NT2/D1 (cell line): ENCODE data around the gene JMY.
A peak's percentile ranks its signal among the peaks of the same experiment; 100 is the strongest.
"Not testable (repeated sequence)": the region's sequence is repeated elsewhere in the genome, so short reads cannot be mapped to it uniquely, and the experiment has no call there.

Source experiments
- DNase-seq: peaks from one replicate; pipeline ENCODE4 v3.0.0-alpha.2; 2011; ENCODE audit warnings: low read depth, low spot score
- H3K27me3 ChIP-seq: 2 replicates; pipeline ENCODE4 v1.6.0; 2011; ENCODE audit warnings: mild to moderate bottlenecking; ENCODE audit not compliant: insufficient read length, insufficient read depth
- H3K36me3 ChIP-seq: 2 replicates; pipeline ENCODE4 v1.6.1; 2011; ENCODE audit warnings: mild to moderate bottlenecking, low read length, mixed read lengths; ENCODE audit not compliant: insufficient read depth, insufficient read length
- H3K4me1 ChIP-seq: 2 replicates; pipeline ENCODE4 v1.5.1; 2011; ENCODE audit not compliant: insufficient read depth, insufficient read length
- H3K4me3 ChIP-seq: 2 replicates; pipeline ENCODE4 v1.5.1; 2011; ENCODE audit warnings: low read depth; ENCODE audit not compliant: insufficient read length
- H3K9ac ChIP-seq: 2 replicates; pipeline ENCODE4 v1.6.0; 2011; ENCODE audit warnings: low read depth; ENCODE audit not compliant: insufficient read length
- H3K9me3 ChIP-seq: 2 replicates; pipeline ENCODE4 v1.5.1; 2011; ENCODE audit warnings: mild to moderate bottlenecking, low read length; ENCODE audit not compliant: insufficient read depth
- SUZ12 ChIP-seq: IDR thresholded peaks from 2 replicates; pipeline ENCODE4 v1.6.1; 2011; ENCODE audit not compliant: insufficient read length, insufficient read depth; ENCODE audit errors: extremely low read depth
- YY1 ChIP-seq: IDR thresholded peaks from 2 replicates; pipeline ENCODE4 v1.6.1; 2011; ENCODE audit not compliant: insufficient read length, insufficient read depth
- ZNF274 ChIP-seq: IDR thresholded peaks from 2 replicates; pipeline ENCODE4 v1.6.1; 2011; ENCODE audit warnings: mild to moderate bottlenecking, low read depth, low read length

JMY gene

GRCh38 chr5:79237740-79238560, 2.0 kb downstream of the JMY start:
- Histone ChIP-seq H3K4me3 (peak overlapping the region; percentile 75), H3K36me3 (no peaks in the 10 kb centered on the region), H3K4me1 (no peaks in the 10 kb centered on the region), H3K9me3 (no peaks in the 10 kb centered on the region), H3K27me3 (peaks cover 7% of the 10 kb centered on the region), H3K9ac (peak overlapping the region; percentile 83)
- no peak for TF ChIP-seq SUZ12
- TF ChIP-seq YY1: no peak
- TF ChIP-seq ZNF274: no peak
- DNase-seq: no peak

GRCh38 chr5:79240561-79240960, 4.6 kb downstream of the JMY start:
- H3K4me3 ChIP-seq: no peak overlapping the region
- H3K9me3 ChIP-seq: no peaks in the 10 kb centered on the region
- no peaks in the 10 kb centered on the region for H3K4me1 ChIP-seq
- H3K36me3 ChIP-seq: no peaks in the 10 kb centered on the region
- H3K27me3 ChIP-seq: peaks cover 7% of the 10 kb centered on the region
- DNase-seq: no peak
- TF ChIP-seq ZNF274 (no peak), YY1 (no peak), SUZ12 (no peak)
- no peak overlapping the region for H3K9ac ChIP-seq

GRCh38 chr5:79241535-79241979, 5.6 kb downstream of the JMY start:
- Histone ChIP-seq H3K27me3 (peaks cover 7% of the 10 kb centered on the region), H3K36me3 (no peaks in the 10 kb centered on the region), H3K4me3 (no peak overlapping the region), H3K4me1 (no peaks in the 10 kb centered on the region), H3K9ac (no peak overlapping the region), H3K9me3 (no peaks in the 10 kb centered on the region)
- DNase-seq: no peak
- TF ChIP-seq SUZ12 (no peak), ZNF274 (no peak), YY1 (no peak)

GRCh38 chr5:79242242-79243039, 6.5 kb downstream of the JMY start:
- H3K9me3 ChIP-seq: no peaks in the 10 kb centered on the region
- DNase-seq: no peak
- H3K9ac ChIP-seq: no peak overlapping the region
- H3K27me3 ChIP-seq: peaks cover under 1% of the 10 kb centered on the region
- no peak overlapping the region for H3K4me3 ChIP-seq
- H3K36me3 ChIP-seq: no peaks in the 10 kb centered on the region
- no peaks in the 10 kb centered on the region for H3K4me1 ChIP-seq
- TF ChIP-seq ZNF274: no peak
- TF ChIP-seq YY1: no peak
- no peak for TF ChIP-seq SUZ12

- Histone ChIP-seq H3K4me3 (no peak overlapping the region), H3K27me3 (no peaks in the 10 kb centered on the region), H3K36me3 (no peaks in the 10 kb centered on the region), H3K9me3 (no peaks in the 10 kb centered on the region), H3K9ac (no peak overlapping the region), H3K4me1 (no peaks in the 10 kb centered on the region)
- DNase-seq: no peak
- TF ChIP-seq ZNF274 (no peak), SUZ12 (no peak), YY1 (no peak)
Measured at GRCh38 chr5:79243224-79243623, 7.3 kb downstream of the JMY start.

- not testable (repeated sequence) for H3K36me3 ChIP-seq, DNase-seq, H3K9ac ChIP-seq, H3K27me3 ChIP-seq, H3K9me3 ChIP-seq, H3K4me1 ChIP-seq, H3K4me3 ChIP-seq
Measured at GRCh38 chr5:79254067-79254466, 18.1 kb downstream of the JMY start.

- H3K36me3 ChIP-seq: no peaks in the 10 kb centered on the region
- H3K27me3 ChIP-seq: no peaks in the 10 kb centered on the region
- TF ChIP-seq ZNF274 (no peak), YY1 (no peak), SUZ12 (no peak)
- no peak overlapping the region for H3K9ac ChIP-seq
- H3K4me3 ChIP-seq: no peak overlapping the region
- no peak for DNase-seq
- H3K4me1 ChIP-seq: peaks cover 2% of the 10 kb centered on the region
- no peaks in the 10 kb centered on the region for H3K9me3 ChIP-seq
Measured at GRCh38 chr5:79255786-79256557, 20.0 kb downstream of the JMY start.
